Stomach (tissue), 9 donors: ENCODE measurements around the gene ZDHHC3. TPM values are rescaled to one million over a fixed set of nuclear protein-coding genes. Genes with fewer than 3 reads are reported as not detected.
A peak's percentile ranks its signal among the peaks of the same experiment; 100 is the strongest.
"Not testable (repeated sequence)": the region's sequence is repeated elsewhere in the genome, so short reads cannot be mapped to it uniquely, and the experiment has no call there.

Experiments
- DNase-seq, 2 donors: peaks; one replicate each; pipeline versions ENCODE4 v3.0.0 to v3.0.0-alpha.2; 2013 to 2019
- H3K27ac ChIP-seq, 5 donors: fragments of 200-600 bp in 4 of 5; sonication (generic) in 4 of 5; one replicate each; pipeline ENCODE4 v1.5.1; 2013 to 2019; ENCODE audit warnings: mild to moderate bottlenecking in 1 of 5, moderate library complexity in 1 of 5
- H3K27me3 ChIP-seq, 3 donors: fragments of 200-600 bp; sonication (generic); one replicate each; pipeline ENCODE4 v1.5.1; 2017 to 2019; ENCODE audit warnings: mixed run types in 1 of 3
- H3K36me3 ChIP-seq, 4 donors: fragments of 200-600 bp; sonication (generic); 1 replicate in 3 of 4; 2 replicates in 1 of 4; pipeline ENCODE4 v1.5.1; 2016 to 2019
- H3K4me1 ChIP-seq, 4 donors: fragments of 200-600 bp; sonication (generic); one replicate each; pipeline ENCODE4 v1.5.1; 2016 to 2019
- H3K4me3 ChIP-seq, 4 donors: fragments of 200-600 bp; sonication (generic) in 3 of 4; one replicate each; pipeline ENCODE4 v1.5.1; 2016 to 2019; ENCODE audit warnings: mild to moderate bottlenecking in 1 of 4
- H3K9me3 ChIP-seq, 4 donors: fragments of 200-600 bp; sonication (generic); one replicate each; pipeline ENCODE4 v1.5.1; 2016 to 2019
- CTCF ChIP-seq, 7 experiments: fragments of 450-650 bp in 4 of 7; fragments of 200-600 bp in 3 of 7; sonication (generic) in 3 of 7; IDR thresholded peaks; one replicate each; pipeline ENCODE4 v1.5.1; 2016 to 2019; ENCODE audit warnings: antibody characterized with exemption in 7 of 7, control low read depth in 2 of 7, mild to moderate bottlenecking in 1 of 7
- EP300 ChIP-seq: sonication (generic); formaldehyde crosslinking; IDR thresholded peaks from one replicate; pipeline ENCODE4 v1.6.1; 2017; ENCODE audit warnings: antibody characterized with exemption
- POLR2A ChIP-seq, 4 donors: fragments of 450-650 bp; IDR thresholded peaks; one replicate each; pipeline ENCODE4 v1.6.1; 2016; ENCODE audit warnings: antibody characterized with exemption in 4 of 4, control low read depth in 2 of 4, mild to moderate bottlenecking in 1 of 4, moderate library complexity in 1 of 4
- POLR2AphosphoS5 ChIP-seq, 3 donors: sonication (generic); formaldehyde crosslinking; IDR thresholded peaks; one replicate each; pipeline ENCODE4 v1.6.1; 2016; ENCODE audit warnings: antibody characterized with exemption in 3 of 3
- WGBS, 5 donors: extraction: QIAGEN DNeasy Blood & Tissue Kit in 3 of 5; methylation state at CpG; one replicate each; pipeline versions ENCODE4 v1.1.5 to v1.1.7; 2013 to 2018; 5-methylcytosine and 5-hydroxymethylcytosine counted together
- intact Hi-C: fragments of 100-400 bp; cut with DNase I; formaldehyde crosslinking; loops from one replicate; pipeline ENCODE4 v1.15.1; 2023; ENCODE audit warnings: low total_unique reads
- polyA plus RNA-seq, 3 donors: library from polyadenylated mRNA; stranded (reverse); fragments of 200-250 nt; gene quantifications; one replicate each; pipeline ENCODE4 v1.2.3, GENCODE V29; 2013
- total RNA-seq, 5 donors: library from RNA; depleted of rRNA; stranded (reverse); fragments of >200 nt; gene quantifications; one replicate each; pipeline versions ENCODE4 v1.1.0 to v1.2.3, GENCODE V29; 2014 to 2016
- donor health status: healthy with polysubstance abuse.
- donor health status: Bipolar disorder and iron deficiency.
- donor health status: healthy.

Gene ZDHHC3
- total and polyA plus RNA-seq, 8 donors: 29.8 to 140 (median 77.6) TPM

- TF ChIP-seq EP300: no peak
- peak in 2 of 7 experiments; percentile 25 to 45 for TF ChIP-seq CTCF (IDR thresholded peaks at IDR 0.05)
- no peak for DNase-seq
- intact Hi-C loops: no loop called here
- no peaks in the 10 kb centered on the region for H3K9me3 ChIP-seq
- H3K27ac ChIP-seq: no peak overlapping the region
- H3K27me3 ChIP-seq: no peaks in the 10 kb centered on the region
- H3K4me3 ChIP-seq: no peak overlapping the region
- WGBS, 5 donors: 92 to 99% (median 94%) methylated on average over 2 of the region's 2 CpGs
- H3K4me1 ChIP-seq: peaks cover 12 to 61% (median 32%) of the 10 kb centered on the region in 4 donors
- peaks cover 3 to 46% (median 33%) of the 10 kb centered on the region in 4 donors for H3K36me3 ChIP-seq
Measured at GRCh38 chr3:44988073-44988472, 12.1 kb upstream of the ZDHHC3 start.

GRCh38 chr3:44987332-44987731 is 11.4 kb upstream of the ZDHHC3 start:
- H3K4me3 ChIP-seq: no peak overlapping the region
- no peaks in the 10 kb centered on the region for H3K9me3 ChIP-seq
- peaks cover 3 to 43% (median 33%) of the 10 kb centered on the region in 4 donors for H3K36me3 ChIP-seq
- WGBS, 5 donors: 63 to 87% (median 69%) methylated on average over 6 of the region's 6 CpGs
- H3K4me1 ChIP-seq: peaks cover 15 to 61% (median 33%) of the 10 kb centered on the region in 4 donors
- TF ChIP-seq POLR2AphosphoS5 (IDR thresholded peaks at IDR 0.05) (no peak), POLR2A (IDR thresholded peaks at IDR 0.05) (no peak), CTCF (IDR thresholded peaks at IDR 0.05) (no peak), EP300 (no peak)
- intact Hi-C loops: no loop called here
- no peak for DNase-seq
- no peak overlapping the region for H3K27ac ChIP-seq
- H3K27me3 ChIP-seq: no peaks in the 10 kb centered on the region

- WGBS, 5 donors: 91 to 98% (median 97%) methylated on average over 10 to 14 of the region's 14 CpGs
- H3K9me3 ChIP-seq, H3K27ac ChIP-seq, H3K4me3 ChIP-seq, DNase-seq, H3K27me3 ChIP-seq, intact Hi-C loops: not testable (repeated sequence)
- peaks cover 3 to 33% (median 27%) of the 10 kb centered on the region in 4 donors for H3K36me3 ChIP-seq
- H3K4me1 ChIP-seq: peaks cover 18 to 66% (median 38%) of the 10 kb centered on the region in 4 donors
Measured at GRCh38 chr3:44986330-44986729, 10.4 kb upstream of the ZDHHC3 start.

- H3K27me3 ChIP-seq: no peaks in the 10 kb centered on the region
- peaks cover 10 to 73% (median 42%) of the 10 kb centered on the region in 4 donors for H3K4me1 ChIP-seq
- DNase-seq: no peak
- peaks cover 0 to 13% (median 7%) of the 10 kb centered on the region in 4 donors for H3K36me3 ChIP-seq
- WGBS, 5 donors: 92 to 98% (median 95%) methylated on average over 2 of the region's 2 CpGs
- H3K9me3 ChIP-seq: no peaks in the 10 kb centered on the region
- intact Hi-C loops: no loop called here
- H3K4me3 ChIP-seq: no peak overlapping the region
- TF ChIP-seq POLR2A (IDR thresholded peaks at IDR 0.05): no peak
- TF ChIP-seq CTCF (IDR thresholded peaks at IDR 0.05): no peak
- no peak for TF ChIP-seq EP300
- no peak for TF ChIP-seq POLR2AphosphoS5 (IDR thresholded peaks at IDR 0.05)
- peak overlapping the region in 2 of 5 donors; percentile 23 to 60 for H3K27ac ChIP-seq
Measured at GRCh38 chr3:44984335-44984734, 8.4 kb upstream of the ZDHHC3 start.

- peak in 1 of 2 donors; percentile 44 for DNase-seq
- intact Hi-C loops: no loop called here
- H3K4me1 ChIP-seq: peaks cover 9 to 77% (median 48%) of the 10 kb centered on the region in 4 donors
- peak overlapping the region; percentile 20 to 60 (median 48) for H3K27ac ChIP-seq
- H3K4me3 ChIP-seq: no peak overlapping the region
- TF ChIP-seq POLR2A (IDR thresholded peaks at IDR 0.05) (no peak), EP300 (no peak), POLR2AphosphoS5 (IDR thresholded peaks at IDR 0.05) (no peak), CTCF (IDR thresholded peaks at IDR 0.05) (no peak)
- no peaks in the 10 kb centered on the region for H3K9me3 ChIP-seq
- no peaks in the 10 kb centered on the region for H3K27me3 ChIP-seq
- WGBS, 5 donors: 30 to 50% (median 35%) methylated on average over 1 of the region's 1 CpG
- H3K36me3 ChIP-seq: peaks cover 0 to 10% (median 4%) of the 10 kb centered on the region in 4 donors
Measured at GRCh38 chr3:44983484-44983941, 7.5 kb upstream of the ZDHHC3 start.
